Measurements from ENCODE around the gene DNAL4. TPM values are rescaled to one million over a fixed set of nuclear protein-coding genes. Genes with fewer than 3 reads are reported as not detected.

DNAL4 gene
- polyA plus RNA-seq, 1 donor (not counting 4 experiments of a cell fraction or from before 2014, with no cell fraction given) = 11.4 TPM

DNA sequence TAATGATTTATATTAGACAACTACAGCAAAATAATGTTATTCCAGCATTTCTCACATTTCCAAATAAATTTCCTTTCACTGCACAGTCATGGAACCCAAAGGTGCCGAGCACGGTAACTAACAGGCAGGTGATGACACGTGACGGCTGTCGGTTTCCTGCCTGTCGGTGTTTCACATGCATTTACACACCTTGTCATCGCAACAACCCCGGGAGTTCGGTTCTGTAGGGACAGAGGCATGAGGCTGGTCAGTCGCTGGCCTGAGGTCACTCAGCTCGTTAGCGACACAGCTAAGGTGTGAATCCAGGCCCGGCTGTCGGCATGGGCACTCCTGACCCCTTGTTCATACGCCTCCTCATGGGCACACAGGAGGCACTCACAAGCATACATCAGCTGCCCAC, 9.9 kb downstream of the DNAL4 start:
- H2AFZ ChIP-seq (ENCODE audit: control insufficient read depth, low read length) = no peak overlapping the region
- H3K4me3 ChIP-seq (ENCODE audit: control insufficient read depth in 2 of 3, extremely low read depth in 1 of 3, insufficient read depth in 2 of 3, low read depth in 1 of 3, low read length in 3 of 3) = no peak overlapping the region
- TF ChIP-seq EZH2 (IDR thresholded peaks at IDR 0.05; ENCODE audit: low read length) = no peak
- TF ChIP-seq, protein P1, sequence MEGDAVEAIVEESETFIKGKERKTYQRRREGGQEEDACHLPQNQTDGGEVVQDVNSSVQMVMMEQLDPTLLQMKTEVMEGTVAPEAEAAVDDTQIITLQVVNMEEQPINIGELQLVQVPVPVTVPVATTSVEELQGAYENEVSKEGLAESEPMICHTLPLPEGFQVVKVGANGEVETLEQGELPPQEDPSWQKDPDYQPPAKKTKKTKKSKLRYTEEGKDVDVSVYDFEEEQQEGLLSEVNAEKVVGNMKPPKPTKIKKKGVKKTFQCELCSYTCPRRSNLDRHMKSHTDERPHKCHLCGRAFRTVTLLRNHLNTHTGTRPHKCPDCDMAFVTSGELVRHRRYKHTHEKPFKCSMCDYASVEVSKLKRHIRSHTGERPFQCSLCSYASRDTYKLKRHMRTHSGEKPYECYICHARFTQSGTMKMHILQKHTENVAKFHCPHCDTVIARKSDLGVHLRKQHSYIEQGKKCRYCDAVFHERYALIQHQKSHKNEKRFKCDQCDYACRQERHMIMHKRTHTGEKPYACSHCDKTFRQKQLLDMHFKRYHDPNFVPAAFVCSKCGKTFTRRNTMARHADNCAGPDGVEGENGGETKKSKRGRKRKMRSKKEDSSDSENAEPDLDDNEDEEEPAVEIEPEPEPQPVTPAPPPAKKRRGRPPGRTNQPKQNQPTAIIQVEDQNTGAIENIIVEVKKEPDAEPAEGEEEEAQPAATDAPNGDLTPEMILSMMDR (optimal IDR thresholded peaks at IDR 0.05 in 1 of 3, IDR thresholded peaks at IDR 0.05 in 1 of 3, conservative IDR thresholded peaks at IDR 0.05 in 1 of 3; ENCODE audit: extremely low read depth in 1 of 3, insufficient read depth in 2 of 3, low read length in 3 of 3) = no peak
- H4K20me1 ChIP-seq (ENCODE audit: control insufficient read depth, extremely low read depth, insufficient read depth, low read length) = no peaks in the 10 kb centered on the region
- no peak for DNase-seq (ENCODE audit: low read depth, low spot score)
- dilution Hi-C loops (cut with MboI; ENCODE audit: extremely low pct_ligation_motif_present, low sequenced_read_pairs) = no loop called here
- H3K9me3 ChIP-seq (ENCODE audit: control insufficient read depth, low read depth, low read length) = no peaks in the 10 kb centered on the region
- no peak overlapping the region for H3K9ac ChIP-seq (ENCODE audit: control insufficient read depth, extremely low read depth, insufficient read depth, low read length)
- H3K27me3 ChIP-seq (ENCODE audit: control insufficient read depth, extremely low read depth, insufficient read depth, low read length) = no peaks in the 10 kb centered on the region
- H3K4me2 ChIP-seq (ENCODE audit: control insufficient read depth, extremely low read depth, insufficient read depth, low read depth, low read length) = no peak overlapping the region
- peaks cover 0 to 3% of the 10 kb centered on the region in 2 experiments for H3K36me3 ChIP-seq (ENCODE audit: control insufficient read depth in 2 of 2, extremely low read depth in 1 of 2, insufficient read depth in 2 of 2, low read length in 2 of 2)
- FAIRE-seq = no peak
- H3K79me2 ChIP-seq (ENCODE audit: control insufficient read depth, insufficient read depth, low read length) = no peaks in the 10 kb centered on the region
- H3K4me1 ChIP-seq (ENCODE audit: control insufficient read depth, extremely low read depth, insufficient read depth, low read length) = peaks cover 4% of the 10 kb centered on the region
- no peaks in the 10 kb centered on the region for H3K9me1 ChIP-seq (ENCODE audit: control insufficient read depth, extremely low read depth, insufficient read depth, low read length)
- H3K27ac ChIP-seq (ENCODE audit: control insufficient read depth, insufficient read depth, low read length) = no peak overlapping the region

DNA sequence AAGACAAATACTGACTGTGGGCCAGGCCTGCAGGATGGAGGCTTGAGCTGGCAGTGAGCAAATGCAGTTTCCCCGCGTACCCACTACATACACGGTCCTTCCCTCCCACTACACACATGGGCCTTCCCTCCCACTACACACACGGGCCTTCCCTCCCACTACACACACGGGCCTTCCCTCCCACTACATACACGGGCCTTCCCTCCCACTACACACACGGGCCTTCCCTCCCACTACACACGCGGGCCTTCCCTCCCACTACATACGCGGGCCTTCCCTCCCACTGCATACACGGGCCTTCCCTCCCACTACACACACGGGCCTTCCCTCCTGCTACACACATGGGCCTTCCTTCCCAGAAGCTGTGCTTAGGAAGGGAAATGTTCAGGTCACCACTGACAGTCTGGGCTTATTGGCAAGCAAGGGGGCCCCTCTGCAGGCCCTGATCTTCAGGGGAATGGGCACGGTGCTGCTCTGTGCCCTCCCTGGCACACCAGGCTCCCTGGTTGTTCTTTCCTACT, 10.8 kb downstream of the DNAL4 start:
- Histone ChIP-seq H2AFZ (ENCODE audit: control insufficient read depth, low read length) (peak overlapping the region; percentile 30), H3K27ac (ENCODE audit: control insufficient read depth, insufficient read depth, low read length) (no peak overlapping the region), H4K20me1 (ENCODE audit: control insufficient read depth, extremely low read depth, insufficient read depth, low read length) (no peaks in the 10 kb centered on the region), H3K79me2 (ENCODE audit: control insufficient read depth, insufficient read depth, low read length) (no peaks in the 10 kb centered on the region), H3K4me3 (ENCODE audit: control insufficient read depth in 2 of 3, extremely low read depth in 1 of 3, insufficient read depth in 2 of 3, low read depth in 1 of 3, low read length in 3 of 3) (no peak overlapping the region), H3K4me2 (ENCODE audit: control insufficient read depth, extremely low read depth, insufficient read depth, low read depth, low read length) (no peak overlapping the region), H3K9ac (ENCODE audit: control insufficient read depth, extremely low read depth, insufficient read depth, low read length) (no peak overlapping the region), H3K4me1 (ENCODE audit: control insufficient read depth, extremely low read depth, insufficient read depth, low read length) (peaks cover 4% of the 10 kb centered on the region), H3K27me3 (ENCODE audit: control insufficient read depth, extremely low read depth, insufficient read depth, low read length) (no peaks in the 10 kb centered on the region), H3K9me1 (ENCODE audit: control insufficient read depth, extremely low read depth, insufficient read depth, low read length) (no peaks in the 10 kb centered on the region), H3K9me3 (ENCODE audit: control insufficient read depth, low read depth, low read length) (no peaks in the 10 kb centered on the region), H3K36me3 (ENCODE audit: control insufficient read depth in 2 of 2, extremely low read depth in 1 of 2, insufficient read depth in 2 of 2, low read length in 2 of 2) (peaks cover 0 to 3% of the 10 kb centered on the region in 2 experiments)
- FAIRE-seq (no peak), DNase-seq (ENCODE audit: low read depth, low spot score) (no peak)
- dilution Hi-C loops (cut with MboI; ENCODE audit: extremely low pct_ligation_motif_present, low sequenced_read_pairs) = no loop called here
- no peak for TF ChIP-seq EZH2 (IDR thresholded peaks at IDR 0.05; ENCODE audit: low read length)
- TF ChIP-seq, protein P1 (optimal IDR thresholded peaks at IDR 0.05 in 1 of 3, IDR thresholded peaks at IDR 0.05 in 1 of 3, conservative IDR thresholded peaks at IDR 0.05 in 1 of 3; ENCODE audit: extremely low read depth in 1 of 3, insufficient read depth in 2 of 3, low read length in 3 of 3) = no peak

All from keratinocyte (primary cell).